Measurements from ENCODE around the gene SEMA3B.

DNA sequence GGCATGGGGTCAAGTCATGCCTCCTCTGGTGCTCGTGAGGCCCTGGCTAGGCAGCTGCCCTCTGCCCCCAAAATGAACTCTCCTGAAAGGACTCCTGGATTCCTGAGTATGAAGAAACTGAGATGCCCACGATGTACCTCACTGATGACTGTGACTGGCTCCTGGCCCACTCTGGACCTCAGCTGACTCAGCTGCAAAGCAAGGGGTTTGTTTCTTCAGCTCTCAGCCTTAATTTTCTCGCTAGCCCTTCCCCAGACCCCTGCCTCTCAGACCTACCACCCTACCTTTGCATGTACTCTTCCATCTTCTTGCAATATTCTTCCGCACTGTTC is 38.2 kb upstream of the SEMA3B start:
- TF ChIP-seq, protein P1, sequence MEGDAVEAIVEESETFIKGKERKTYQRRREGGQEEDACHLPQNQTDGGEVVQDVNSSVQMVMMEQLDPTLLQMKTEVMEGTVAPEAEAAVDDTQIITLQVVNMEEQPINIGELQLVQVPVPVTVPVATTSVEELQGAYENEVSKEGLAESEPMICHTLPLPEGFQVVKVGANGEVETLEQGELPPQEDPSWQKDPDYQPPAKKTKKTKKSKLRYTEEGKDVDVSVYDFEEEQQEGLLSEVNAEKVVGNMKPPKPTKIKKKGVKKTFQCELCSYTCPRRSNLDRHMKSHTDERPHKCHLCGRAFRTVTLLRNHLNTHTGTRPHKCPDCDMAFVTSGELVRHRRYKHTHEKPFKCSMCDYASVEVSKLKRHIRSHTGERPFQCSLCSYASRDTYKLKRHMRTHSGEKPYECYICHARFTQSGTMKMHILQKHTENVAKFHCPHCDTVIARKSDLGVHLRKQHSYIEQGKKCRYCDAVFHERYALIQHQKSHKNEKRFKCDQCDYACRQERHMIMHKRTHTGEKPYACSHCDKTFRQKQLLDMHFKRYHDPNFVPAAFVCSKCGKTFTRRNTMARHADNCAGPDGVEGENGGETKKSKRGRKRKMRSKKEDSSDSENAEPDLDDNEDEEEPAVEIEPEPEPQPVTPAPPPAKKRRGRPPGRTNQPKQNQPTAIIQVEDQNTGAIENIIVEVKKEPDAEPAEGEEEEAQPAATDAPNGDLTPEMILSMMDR (IDR thresholded peaks at IDR 0.05) = no peak
- TF ChIP-seq POLR2A (IDR thresholded peaks at IDR 0.05) = no peak
